ENCODE results near the gene SLC15A4. TPM values are rescaled to one million over a fixed set of nuclear protein-coding genes. Genes with fewer than 3 reads are reported as not detected.

The SLC15A4 gene
- total RNA-seq, 1 experiment from 2014 or later = 20.0 TPM

DNA sequence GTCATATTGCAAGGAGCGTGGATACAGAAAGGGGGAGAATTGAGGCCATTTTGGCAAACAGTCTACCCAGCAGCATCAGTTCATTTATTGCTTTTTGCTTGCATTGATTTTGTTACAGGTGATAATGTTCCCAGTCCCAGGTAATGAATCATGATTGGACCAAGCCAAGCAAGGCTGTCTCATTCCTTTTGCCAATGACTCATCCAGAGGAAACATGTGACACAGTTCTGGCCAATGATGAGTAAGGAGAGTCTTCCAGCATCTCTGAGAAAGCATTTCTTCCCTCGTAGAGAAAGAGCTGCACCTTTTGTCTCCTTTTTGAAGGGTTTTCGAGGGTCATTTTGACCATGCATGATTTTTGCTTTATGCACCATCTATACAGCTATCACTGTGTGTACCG lies 68.2 kb downstream of the SLC15A4 start:
- DNase-seq (ENCODE audit: low read depth) = peak; percentile 10

DNA sequence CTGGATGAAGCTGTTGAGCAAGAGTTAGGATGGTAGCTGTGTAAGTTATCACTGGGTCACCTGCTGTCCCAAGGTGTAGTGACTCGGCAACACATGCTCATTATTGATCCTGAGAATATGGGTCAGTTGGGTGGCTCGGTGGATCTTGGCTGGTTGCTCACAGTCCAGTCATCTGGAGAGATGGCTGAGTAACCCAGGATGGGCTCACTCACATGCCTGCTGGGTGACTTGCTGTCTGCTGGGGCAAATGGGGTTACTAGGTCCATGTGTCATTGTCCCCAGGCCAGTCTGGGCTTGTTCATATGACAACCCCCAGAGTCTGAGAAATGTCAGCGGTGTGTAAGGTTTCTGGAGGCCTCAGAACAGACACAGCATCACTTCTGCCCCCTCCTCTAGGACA lies 69.5 kb downstream of the SLC15A4 start:
- peak; percentile 2 for DNase-seq (ENCODE audit: low read depth)

DNA sequence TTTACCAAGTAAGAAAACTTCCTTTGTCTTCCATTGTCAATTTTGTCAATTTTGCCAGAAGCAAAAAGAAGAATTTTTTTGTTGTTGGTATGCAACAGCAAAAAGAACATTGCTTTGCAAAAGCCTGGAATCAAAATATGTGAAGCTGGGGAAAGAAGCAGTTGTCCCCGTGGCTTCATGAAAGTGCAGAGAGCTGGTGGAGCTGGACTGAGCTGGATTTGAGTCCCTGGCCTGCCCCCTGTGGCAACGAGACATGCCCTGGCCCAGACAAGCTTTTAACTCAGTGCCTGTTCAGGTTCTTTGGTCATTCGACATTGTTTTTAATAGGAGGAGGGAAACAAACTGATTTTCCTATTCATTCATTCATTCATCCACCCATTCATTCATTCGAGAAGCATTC lies 70.3 kb downstream of the SLC15A4 start:
- no peak for DNase-seq (ENCODE audit: low read depth)

DNA sequence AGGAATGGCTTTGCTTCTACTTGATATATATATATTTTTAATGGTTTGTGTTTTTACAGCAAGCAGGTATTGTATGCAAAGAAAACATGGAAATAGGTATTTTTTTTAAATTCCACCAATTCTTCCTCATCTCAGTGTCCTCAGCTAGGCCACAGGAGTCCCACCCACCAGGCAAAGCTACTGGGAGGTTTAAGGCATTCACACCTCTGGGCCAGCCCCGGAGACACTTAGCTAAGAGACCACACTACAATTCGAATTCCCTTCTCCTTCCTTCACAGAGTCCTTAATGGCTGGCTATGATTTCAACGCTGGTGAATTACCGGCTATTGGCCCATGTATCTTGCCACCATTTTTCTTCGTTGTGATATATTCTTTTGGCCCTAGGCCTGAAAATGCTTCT lies 71.4 kb downstream of the SLC15A4 start:
- DNase-seq (ENCODE audit: low read depth) = no peak

DNA sequence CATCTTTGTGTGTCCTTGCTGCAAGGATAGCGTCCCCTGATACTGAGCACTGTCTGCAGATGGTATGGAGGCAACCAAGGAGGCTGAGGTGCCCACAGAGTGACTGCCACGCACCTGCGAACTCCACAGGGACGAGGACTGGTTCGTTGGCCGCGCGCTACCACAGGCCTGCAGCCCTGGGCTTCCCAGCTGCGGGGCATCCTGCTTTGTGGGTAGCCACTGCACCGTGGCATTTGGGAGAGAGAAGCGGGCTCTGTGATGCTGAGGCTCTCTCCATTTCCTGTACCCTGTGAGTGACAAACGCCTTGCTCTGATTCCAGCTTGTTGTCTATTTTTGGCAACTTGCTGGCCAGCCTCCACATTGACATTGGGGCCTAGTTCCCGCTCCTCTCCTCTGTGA lies 76.3 kb downstream of the SLC15A4 start:
- DNase-seq (ENCODE audit: low read depth) = no peak

DNA sequence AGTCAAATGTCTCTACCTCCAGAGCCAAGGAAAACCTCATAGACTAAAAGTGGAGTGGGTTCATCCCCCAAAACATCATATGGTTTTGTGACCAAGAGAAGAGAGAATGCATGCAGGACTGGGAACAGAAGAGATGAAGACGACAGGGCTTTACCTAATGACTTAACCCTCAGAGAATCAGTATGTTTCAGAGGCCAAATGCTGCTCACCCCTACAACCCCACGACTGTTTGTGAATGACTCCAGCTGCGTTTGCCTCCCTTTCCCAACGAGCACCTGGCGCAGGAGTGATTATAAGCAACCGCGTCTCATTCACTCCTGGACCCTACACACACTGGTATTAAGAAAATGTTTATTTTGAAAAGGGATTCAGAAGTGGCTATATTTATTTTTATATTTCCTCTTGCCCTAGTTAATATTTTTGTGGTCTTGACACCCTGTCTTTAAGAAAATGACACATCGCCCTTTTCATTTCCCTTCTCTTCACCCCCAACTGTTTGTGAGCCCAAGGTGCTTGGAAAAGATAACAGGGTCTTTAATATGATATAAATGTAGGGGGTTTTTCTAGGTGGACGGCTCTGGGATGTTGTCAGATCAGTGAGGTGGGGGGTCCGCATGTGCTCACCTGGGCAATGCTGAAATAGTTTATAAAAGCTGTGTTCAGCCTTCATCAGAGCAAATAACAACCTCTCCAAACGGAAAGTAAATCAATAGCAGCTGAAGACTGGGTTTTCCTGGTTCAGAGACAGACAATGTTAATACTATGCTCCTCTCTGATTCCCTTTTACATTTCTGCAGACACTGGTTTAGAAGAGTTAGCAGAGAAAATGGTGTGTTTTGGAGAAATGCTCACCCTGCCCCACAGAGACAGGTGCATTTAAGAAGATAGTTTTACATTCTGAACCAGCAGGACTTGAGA lies 77.7 kb downstream of the SLC15A4 start:
- DNase-seq (ENCODE audit: low read depth) = no peak

DNA sequence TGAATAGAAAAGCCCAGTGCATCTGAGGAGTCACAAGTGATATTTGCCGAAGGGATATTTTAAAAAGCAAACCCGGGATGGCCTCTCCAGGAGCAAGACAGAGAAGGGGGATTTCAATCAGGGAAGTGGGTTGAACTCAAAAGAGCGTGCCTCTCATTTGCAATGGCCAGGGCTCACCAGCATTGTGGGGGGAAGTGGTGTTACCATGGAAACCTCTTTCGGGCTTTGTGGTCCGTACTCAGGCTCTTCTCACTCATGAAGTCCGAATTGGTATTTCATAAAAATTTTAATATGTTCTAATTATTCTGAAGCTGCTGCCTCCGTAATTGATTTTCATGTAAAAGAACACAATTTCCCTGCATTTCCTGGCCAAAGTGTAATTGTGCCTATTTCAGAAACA lies 79.8 kb downstream of the SLC15A4 start:
- no peak for DNase-seq (ENCODE audit: low read depth)

Other genes with a start within 250 kb of the SLC15A4 start
- gene GLT1D1, start 29.5 kb upstream of the SLC15A4 start, total RNA-seq (2014; rRNA removed; shearing (Covaris generic)) = not detected in 2 replicates

All from M059J (cell line).